Endothelial cell of umbilical vein (primary cell): ENCODE results near the gene SHISA8. TPM values are rescaled to one million over a fixed set of nuclear protein-coding genes. Genes with fewer than 3 reads are reported as not detected.

ENCODE experiments used
- BruUV-seq: library from RNA; stranded (reverse); fragments of 400-500 nt; replicated peaks from 2 replicates; lab custom pipeline; 2021; lab: Mats Ljungman, UMichigan
- CTCF ChIA-PET: fragments of 300-600, 350-600 bp; sonication (Branson Sonifier 250); formaldehyde crosslinking; loops from one replicate; lab custom pipeline; 2021; ENCODE audit warnings: antibody characterized with exemption, inconsistent platforms; lab: Charles Lee
- POLR2A ChIA-PET: fragments of 300-600, 350-600 bp; sonication (Branson Sonifier 250); formaldehyde crosslinking; loops from one replicate; lab custom pipeline; 2021; ENCODE audit warnings: antibody characterized with exemption, inconsistent platforms; lab: Charles Lee
- DNase-seq: peaks from one replicate; pipeline ENCODE4 v3.0.0-alpha.2; 2011; ENCODE audit warnings: low read depth, low spot score
- FAIRE-seq: peaks from 2 replicates; lab custom pipeline; 2011; peaks lifted over from hg19 to GRCh38; lab: Jason Lieb, UNC
- H2AFZ ChIP-seq: 2 replicates; pipeline ENCODE4 v1.6.0; 2012; ENCODE audit warnings: low read depth, low read length, control low read depth, inconsistent platforms
- H3K27ac ChIP-seq: 2 replicates; pipeline ENCODE4 v1.5.1; 2011; ENCODE audit warnings: low read depth, mild to moderate bottlenecking, control low read depth, low read length, moderate library complexity; ENCODE audit not compliant: insufficient read depth
- H3K27me3 ChIP-seq, 2 experiments: 2 replicates each; pipeline versions ENCODE4 v1.6.0 to v1.6.1; 2011; ENCODE audit warnings: low read length in 2 of 2, mixed read lengths in 1 of 2; ENCODE audit not compliant: control insufficient read depth in 2 of 2, insufficient read depth in 2 of 2
- H3K36me3 ChIP-seq, 2 experiments: 2 replicates in 1 of 2; 3 replicates in 1 of 2; pipeline ENCODE4 v1.5.1; 2011; ENCODE audit warnings: low read length in 2 of 2, mild to moderate bottlenecking in 1 of 2, moderate library complexity in 1 of 2; ENCODE audit not compliant: control insufficient read depth in 2 of 2, insufficient read depth in 2 of 2; ENCODE audit errors: extremely low read depth in 1 of 2
- H3K4me1 ChIP-seq: 3 replicates; pipeline ENCODE4 v1.5.1; 2011; ENCODE audit warnings: mild to moderate bottlenecking, low read length; ENCODE audit not compliant: control insufficient read depth, insufficient read depth; ENCODE audit errors: extremely low read depth
- H3K4me2 ChIP-seq: 2 replicates; pipeline ENCODE4 v1.6.1; 2011; ENCODE audit warnings: low read length, control low read depth, mixed read lengths; ENCODE audit not compliant: insufficient read depth
- H3K4me3 ChIP-seq, 3 experiments: fragments of 200-600 bp in 1 of 3; sonication (generic), shearing (Covaris generic) in 1 of 3; replicated peaks in 1 of 3; 2 replicates each; pipeline ENCODE4 v1.5.1; 2011 to 2016; ENCODE audit warnings: control low read depth in 3 of 3, low read length in 3 of 3, mild to moderate bottlenecking in 2 of 3, inconsistent platforms in 1 of 3, low read depth in 1 of 3, moderate library complexity in 1 of 3; ENCODE audit not compliant: insufficient read depth in 1 of 3
- H3K79me2 ChIP-seq: 2 replicates; pipeline ENCODE4 v1.6.0; 2012; ENCODE audit warnings: low read length, inconsistent platforms; ENCODE audit not compliant: control insufficient read depth, insufficient read depth
- H3K9ac ChIP-seq: replicated peaks from 2 replicates; pipeline ENCODE3; 2011; ENCODE audit warnings: low read length, control low read depth; ENCODE audit not compliant: insufficient read depth; ENCODE audit errors: extremely low read depth
- H3K9me1 ChIP-seq: replicated peaks from 3 replicates; pipeline ENCODE4 v1.6.0; 2011; ENCODE audit warnings: mild to moderate bottlenecking, low read length; ENCODE audit not compliant: control insufficient read depth, insufficient read depth; ENCODE audit errors: extremely low read depth
- H3K9me3 ChIP-seq: replicated peaks from 2 replicates; pipeline ENCODE4 v1.5.1; 2012; ENCODE audit warnings: low read length, inconsistent platforms; ENCODE audit not compliant: control insufficient read depth, insufficient read depth
- H4K20me1 ChIP-seq: replicated peaks from 2 replicates; pipeline ENCODE3; 2011; ENCODE audit warnings: mild to moderate bottlenecking, low read length; ENCODE audit not compliant: control insufficient read depth, insufficient read depth; ENCODE audit errors: extremely low read depth
- CTCF ChIP-seq, 2 donors: IDR thresholded peaks; 1 replicate in 1 of 2; 2 replicates in 1 of 2; pipeline ENCODE4 v1.5.1; 2011; ENCODE audit warnings: low read length in 2 of 2, mild to moderate bottlenecking in 2 of 2, moderate library complexity in 2 of 2, control low read depth in 1 of 2, inconsistent platforms in 1 of 2, low read depth in 1 of 2; ENCODE audit not compliant: insufficient read depth in 1 of 2; ENCODE audit errors: extremely low read depth in 1 of 2
- EZH2 ChIP-seq: IDR thresholded peaks from 2 replicates; pipeline ENCODE4 v1.6.1; 2012; ENCODE audit warnings: borderline replicate concordance, low read depth, mild to moderate bottlenecking, moderate library complexity, low read length, inconsistent platforms; ENCODE audit not compliant: severe bottlenecking
- FOS ChIP-seq: IDR thresholded peaks from 2 replicates; pipeline ENCODE4 v1.6.1; 2011; ENCODE audit warnings: mild to moderate bottlenecking, low read length, moderate library complexity, borderline replicate concordance; ENCODE audit not compliant: insufficient read depth
- GATA2 ChIP-seq: IDR thresholded peaks from 2 replicates; pipeline ENCODE4 v1.7.0; 2011; ENCODE audit warnings: low read depth, mild to moderate bottlenecking, moderate library complexity, mixed read lengths, low read length; ENCODE audit not compliant: insufficient read length, insufficient read depth
- JUN ChIP-seq: IDR thresholded peaks from 2 replicates; pipeline ENCODE4 v1.6.1; 2011; ENCODE audit warnings: borderline replicate concordance, low read depth; ENCODE audit not compliant: insufficient read length, insufficient read depth
- MAX ChIP-seq: IDR thresholded peaks from 2 replicates; pipeline ENCODE4 v1.6.1; 2011; ENCODE audit not compliant: insufficient read depth, insufficient read length
- MYC ChIP-seq: IDR thresholded peaks from one replicate; pipeline ENCODE4 v1.6.1; 2011; ENCODE audit warnings: mild to moderate bottlenecking, low read depth, low read length
- POLR2A ChIP-seq: IDR thresholded peaks from 2 replicates; pipeline ENCODE4 v1.6.1; 2012; ENCODE audit warnings: low read depth, mild to moderate bottlenecking, control low read depth, low read length
- POLR2AphosphoS5 ChIP-seq: IDR thresholded peaks from 2 replicates; pipeline ENCODE4 v1.6.1; 2012; ENCODE audit warnings: low read depth, mild to moderate bottlenecking, control low read depth, low read length, moderate library complexity; ENCODE audit not compliant: insufficient read depth
- dilution Hi-C: fragments of 300-500 bp; cut with MboI; formaldehyde crosslinking; loops from one replicate; pipeline ENCODE4 v1.15.0; 2019; ENCODE audit warnings: low sequenced_read_pairs; ENCODE audit not compliant: extremely low pct_ligation_motif_present
- intact Hi-C: fragments of 100-400 bp; cut with micrococcal nuclease; formaldehyde crosslinking; loops from one replicate; pipeline ENCODE4 v1.10.0; 2022
- polyA plus RNA-seq, 4 experiments: library from polyadenylated mRNA; depleted of rRNA in 3 of 4; stranded (reverse) in 3 of 4; unstranded in 1 of 4; fragments of >200 nt; gene quantifications; 2 replicates each; pipeline versions ENCODE4 v1.2.1 to v1.2.3, GENCODE V29; 2011 to 2012; ENCODE audit warnings: missing spikeins in 1 of 4
- total RNA-seq: library from RNA; stranded (reverse); gene quantifications from 2 replicates; pipeline ENCODE4 v1.2.3, GENCODE V29; 2021

SHISA8 gene
- total and polyA plus RNA-seq, 2 donors (not counting 3 experiments of a cell fraction or from before 2014, with no cell fraction given) = not detected

- H3K79me2 ChIP-seq = no peaks in the 10 kb centered on the region
- H2AFZ ChIP-seq = no peak overlapping the region
- no peak for FAIRE-seq
These were observed 1.7 kb downstream of the SHISA8 start for GRCh38 chr22:41913040-41913719.

More at GRCh38 chr22:41913040-41913719, 1.7 kb downstream of the SHISA8 start:
- Histone ChIP-seq H4K20me1 (no peaks in the 10 kb centered on the region), H3K36me3 (no peaks in the 10 kb centered on the region), H3K4me3 (no peak overlapping the region), H3K4me1 (peaks cover 9% of the 10 kb centered on the region), H3K4me2 (no peak overlapping the region), H3K27me3 (peaks cover 53 to 73% of the 10 kb centered on the region in 2 experiments), H3K27ac (no peak overlapping the region), H3K9me1 (no peaks in the 10 kb centered on the region), H3K9me3 (no peaks in the 10 kb centered on the region), H3K9ac (no peak overlapping the region)
- intact Hi-C loops = no loop called here
- dilution Hi-C loops = no loop called here
- BruUV-seq = no TSS peak
- no peak for DNase-seq
- TF ChIP-seq CTCF (IDR thresholded peaks at IDR 0.05; ENCODE audit: extremely low read depth in 1 of 2, insufficient read depth in 1 of 2, low read depth in 1 of 2, low read length in 2 of 2) = no peak
- no peak for TF ChIP-seq POLR2A
- TF ChIP-seq GATA2 = no peak
- no peak for TF ChIP-seq FOS
- TF ChIP-seq JUN = no peak
- no peak for TF ChIP-seq POLR2AphosphoS5
- TF ChIP-seq MAX = no peak
- no peak for TF ChIP-seq EZH2
- no peak for TF ChIP-seq MYC
- POLR2A ChIA-PET = no interaction called here
- CTCF ChIA-PET = interaction anchor here (1.4 to 4.5 kb wide), 4 partner anchors 12 to 216 kb away, joined by 4 to 28 read pairs (median 6); partner anchors contain the start of gene TNFRSF13C
